ENCODE measurements around the gene TUBB3. TPM values are rescaled to one million over a fixed set of nuclear protein-coding genes. Genes with fewer than 3 reads are reported as not detected.

The TUBB3 gene
- total and polyA plus RNA-seq, 2 of the 8 experiments (the other 6 are each of a cell fraction or from before 2014, with no cell fraction given): 275 to 393 TPM

GRCh38 chr16:89984216-89984615 lies 61.1 kb downstream of the TUBB3 start (continued):
- no peak for TF ChIP-seq BCL11A (IDR thresholded peaks at IDR 0.05; ENCODE audit: low read depth in 2 of 2, low read length in 2 of 2)
- no peak for TF ChIP-seq TEAD4 (IDR thresholded peaks at IDR 0.05; ENCODE audit: low read depth, low read length)
- TF ChIP-seq KDM1A (IDR thresholded peaks at IDR 0.05; ENCODE audit: borderline replicate concordance, low read length): no peak
- TF ChIP-seq FOSL1 (IDR thresholded peaks at IDR 0.05; ENCODE audit: insufficient read depth, low read depth, low read length): no peak
- no peak for TF ChIP-seq SIX5 (IDR thresholded peaks at IDR 0.05; ENCODE audit: low read depth, low read length)
- TF ChIP-seq KDM5A (IDR thresholded peaks at IDR 0.05; ENCODE audit: low read length): no peak
- TF ChIP-seq CBX5 (IDR thresholded peaks at IDR 0.05; ENCODE audit: low read depth, low read length): no peak
